H9 (cell line): ENCODE data around the gene CCT6A. TPM values are rescaled to one million over a fixed set of nuclear protein-coding genes. Genes with fewer than 3 reads are reported as not detected.

ENCODE experiments used
- DNase-seq: peaks from one replicate; pipeline ENCODE4 v3.0.0-alpha.2; 2017
- H2AFZ ChIP-seq: one replicate; pipeline ENCODE4 v1.6.1; 2013; ENCODE audit warnings: mild to moderate bottlenecking, low read length, control low read depth, moderate library complexity
- H2AK5ac ChIP-seq: 2 replicates; pipeline ENCODE4 v1.6.1; 2013; ENCODE audit warnings: low read length, control low read depth, mixed read lengths; ENCODE audit not compliant: insufficient read length
- H2BK120ac ChIP-seq: one replicate; pipeline ENCODE4 v1.6.1; 2013; ENCODE audit warnings: low read depth, mild to moderate bottlenecking, low read length, control low read depth, inconsistent platforms; ENCODE audit not compliant: poor library complexity, severe bottlenecking
- H2BK12ac ChIP-seq: 2 replicates; pipeline ENCODE4 v1.6.1; 2013; ENCODE audit warnings: low read length, control low read depth, mixed read lengths, low read depth; ENCODE audit not compliant: insufficient read length
- H2BK15ac ChIP-seq: 2 replicates; pipeline ENCODE4 v1.6.1; 2013; ENCODE audit warnings: low read depth, low read length, control low read depth
- H2BK20ac ChIP-seq: one replicate; pipeline ENCODE4 v1.6.1; 2013; ENCODE audit warnings: low read depth, mild to moderate bottlenecking, low read length, control low read depth, inconsistent platforms; ENCODE audit not compliant: poor library complexity, severe bottlenecking
- H2BK5ac ChIP-seq: 2 replicates; pipeline ENCODE4 v1.6.1; 2013; ENCODE audit warnings: low read length, control low read depth, mixed read lengths; ENCODE audit not compliant: insufficient read length
- H3K14ac ChIP-seq: 2 replicates; pipeline ENCODE4 v1.6.1; 2013; ENCODE audit warnings: low read length, control low read depth; ENCODE audit not compliant: insufficient read depth
- H3K18ac ChIP-seq: 2 replicates; pipeline ENCODE4 v1.6.1; 2013; ENCODE audit warnings: low read depth, mild to moderate bottlenecking, mixed read lengths, low read length, control low read depth; ENCODE audit not compliant: insufficient read length
- H3K23ac ChIP-seq: 2 replicates; pipeline ENCODE4 v1.6.1; 2013; ENCODE audit warnings: low read length, control low read depth, mixed read lengths, low read depth; ENCODE audit not compliant: insufficient read length
- H3K23me2 ChIP-seq: 2 replicates; pipeline ENCODE4 v1.6.1; 2013; ENCODE audit warnings: low read depth, mild to moderate bottlenecking, mixed read lengths, low read length, control low read depth; ENCODE audit not compliant: insufficient read length, poor library complexity, severe bottlenecking
- H3K27ac ChIP-seq: 2 replicates; pipeline ENCODE4 v1.5.1; 2013; ENCODE audit warnings: low read length, control low read depth, mixed read lengths, low read depth; ENCODE audit not compliant: insufficient read length
- H3K27me3 ChIP-seq: 2 replicates; pipeline ENCODE4 v1.6.1; 2013; ENCODE audit warnings: low read length, control low read depth, inconsistent platforms; ENCODE audit not compliant: insufficient read depth
- H3K4ac ChIP-seq: 2 replicates; pipeline ENCODE4 v1.6.1; 2013; ENCODE audit warnings: low read depth, mild to moderate bottlenecking, control low read depth, inconsistent platforms, low read length, moderate library complexity
- H3K4me1 ChIP-seq: 2 replicates; pipeline ENCODE4 v1.6.1; 2013; ENCODE audit warnings: low read length, control low read depth, inconsistent platforms; ENCODE audit not compliant: insufficient read depth
- H3K4me2 ChIP-seq: 2 replicates; pipeline ENCODE4 v1.6.1; 2013; ENCODE audit warnings: low read length, control low read depth, mixed read lengths; ENCODE audit not compliant: insufficient read length, insufficient read depth
- H3K56ac ChIP-seq: 2 replicates; pipeline ENCODE4 v1.6.1; 2013; ENCODE audit warnings: low read depth, mild to moderate bottlenecking, mixed read lengths, low read length, control low read depth; ENCODE audit not compliant: insufficient read length
- H3K79me1 ChIP-seq: 2 replicates; pipeline ENCODE4 v1.6.1; 2013; ENCODE audit warnings: low read depth, mild to moderate bottlenecking, moderate library complexity, low read length, control low read depth, inconsistent platforms; ENCODE audit not compliant: insufficient read depth, poor library complexity, severe bottlenecking
- H3K79me2 ChIP-seq: 2 replicates; pipeline ENCODE4 v1.6.1; 2013; ENCODE audit warnings: low read length, control low read depth, inconsistent platforms; ENCODE audit not compliant: insufficient read depth
- H3K9ac ChIP-seq: 2 replicates; pipeline ENCODE4 v1.6.1; 2013; ENCODE audit warnings: low read length, control low read depth, mixed read lengths; ENCODE audit not compliant: insufficient read length; ENCODE audit errors: extremely low read depth
- H3K9me3 ChIP-seq: one replicate; pipeline ENCODE4 v1.6.1; 2013; ENCODE audit warnings: low read depth, low read length, inconsistent platforms; ENCODE audit not compliant: control insufficient read depth
- H3T11ph ChIP-seq: one replicate; pipeline ENCODE4 v1.6.1; 2013; ENCODE audit warnings: mild to moderate bottlenecking, low read length, control low read depth, inconsistent platforms
- H4K20me1 ChIP-seq: one replicate; pipeline ENCODE4 v1.6.1; 2013; ENCODE audit not compliant: control insufficient read depth, insufficient read length, insufficient read depth
- H4K5ac ChIP-seq: 2 replicates; pipeline ENCODE4 v1.6.1; 2013; ENCODE audit warnings: low read depth, mild to moderate bottlenecking, mixed read lengths, low read length, control low read depth; ENCODE audit not compliant: insufficient read length
- H4K8ac ChIP-seq: replicated peaks from 2 replicates; pipeline ENCODE4 v1.6.1; 2013; ENCODE audit warnings: low read length, control low read depth, mixed read lengths, low read depth; ENCODE audit not compliant: insufficient read length
- H4K91ac ChIP-seq: 2 replicates; pipeline ENCODE4 v1.6.1; 2013; ENCODE audit warnings: low read depth, mild to moderate bottlenecking, moderate library complexity, mixed read lengths, low read length, control low read depth; ENCODE audit not compliant: insufficient read length
- H3K27ac Mint-ChIP-seq, 3 experiments: 2 replicates in 2 of 3; 3 replicates in 1 of 3; pipeline ENCODE4 v1.8.0; 2020 to 2021; ENCODE audit warnings: mixed read lengths in 3 of 3, mild to moderate bottlenecking in 1 of 3, moderate library complexity in 1 of 3
- H3K27me3 Mint-ChIP-seq: 2 replicates; pipeline ENCODE4 v1.8.0; 2021; ENCODE audit warnings: low read depth, mild to moderate bottlenecking, moderate library complexity, mixed read lengths
- H3K36me3 Mint-ChIP-seq, 3 experiments: 2 replicates in 2 of 3; 3 replicates in 1 of 3; pipeline ENCODE4 v1.8.0; 2020 to 2021; ENCODE audit warnings: low read depth in 3 of 3, mixed read lengths in 3 of 3; ENCODE audit not compliant: insufficient read depth in 1 of 3
- H3K4me1 Mint-ChIP-seq, 2 experiments: 2 replicates each; pipeline ENCODE4 v1.8.0; 2020; ENCODE audit warnings: mixed read lengths in 2 of 2
- H3K4me3 Mint-ChIP-seq, 2 experiments: 2 replicates in 1 of 2; 3 replicates in 1 of 2; pipeline ENCODE4 v1.8.0; 2020 to 2021; ENCODE audit warnings: mild to moderate bottlenecking in 2 of 2, mixed read lengths in 2 of 2, moderate library complexity in 1 of 2
- H3K9me3 Mint-ChIP-seq, 2 experiments: 2 replicates in 1 of 2; 3 replicates in 1 of 2; pipeline ENCODE4 v1.8.0; 2020; ENCODE audit warnings: mild to moderate bottlenecking in 2 of 2, mixed read lengths in 2 of 2, moderate library complexity in 1 of 2
- WGBS: extraction: QIAGEN DNeasy Blood & Tissue Kit; methylation state at CpG from one replicate; pipeline ENCODE4 v1.1.7; 2013; ENCODE audit warnings: missing lambda C conversion rate, low lambda C conversion rate, mixed read lengths; ENCODE audit not compliant: insufficient read length; ENCODE audit errors: extremely low coverage; 5-methylcytosine and 5-hydroxymethylcytosine counted together
- total RNA-seq: library from RNA; stranded (reverse); gene quantifications from 2 replicates; pipeline ENCODE4 v1.2.1, GENCODE V29; 2021
- TF ChIP-seq, protein P1 (sequence below): fragments of 200-600 bp; sonication (generic); conservative IDR thresholded peaks from 3 replicates; pipeline ENCODE4 v1.8.0; 2021; ENCODE audit warnings: antibody characterized with exemption, mild to moderate bottlenecking

CCT6A gene
- total RNA-seq, 1 experiment from 2014 or later, result 303 TPM

DNA sequence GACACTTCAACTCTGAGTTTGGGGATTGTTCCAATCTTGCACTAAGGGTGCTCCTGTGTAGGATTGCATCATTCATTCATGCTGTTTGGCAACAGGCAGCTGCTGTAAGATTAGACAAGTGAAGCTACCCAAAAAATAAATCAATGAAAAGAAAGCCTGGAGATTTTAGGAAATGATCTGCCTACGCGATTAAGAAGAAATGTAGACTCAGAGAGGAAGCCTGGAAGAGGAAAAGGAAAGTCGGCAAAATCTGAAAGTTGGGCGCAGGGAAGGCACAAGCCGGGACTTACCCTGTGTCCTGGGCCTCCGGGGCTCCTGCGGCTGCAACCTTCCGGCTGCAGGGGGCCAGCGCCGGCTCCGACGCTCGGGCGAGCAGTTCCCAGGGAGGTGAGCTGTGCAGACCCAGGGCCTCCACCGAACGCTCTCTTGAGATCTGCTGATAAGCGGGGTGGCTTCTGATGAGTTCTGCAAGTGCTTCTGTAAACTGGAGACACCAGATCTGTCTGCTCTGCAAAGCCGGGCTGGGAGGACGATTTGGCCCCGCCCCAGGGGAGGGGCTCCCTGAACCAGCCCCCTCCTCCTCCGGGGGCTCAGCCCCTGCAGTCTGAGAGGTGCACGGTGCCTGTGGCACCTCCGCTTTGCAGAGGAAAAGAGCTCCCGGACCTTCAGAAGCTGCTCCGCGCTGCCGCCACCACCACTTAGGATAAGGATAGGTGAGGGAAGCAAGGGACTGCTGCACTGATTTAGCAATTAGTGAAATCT, 17.7 kb upstream of the CCT6A start:
- Histone ChIP-seq H3K27me3 (no peaks in the 10 kb centered on the region), H3K9me3 (no peaks in the 10 kb centered on the region), H2BK20ac (no peak overlapping the region), H2BK12ac (no peak overlapping the region), H3K27ac (peak overlapping the region; percentile 25), H3K4ac (no peak overlapping the region), H3K23ac (no peak overlapping the region), H2AK5ac (no peak overlapping the region), H2BK120ac (no peak overlapping the region), H3K14ac (no peak overlapping the region; the same call in none of the 2 replicates), H4K20me1 (no peaks in the 10 kb centered on the region), H2BK15ac (no peak overlapping the region), H3K79me1 (no peaks in the 10 kb centered on the region), H3K4me2 (peak overlapping the region; percentile 67), H3K4me1 (no peaks in the 10 kb centered on the region), H3K56ac (no peak overlapping the region), H3K9ac (peak overlapping the region; percentile 85), H2BK5ac (no peak overlapping the region), H3K23me2 (no peaks in the 10 kb centered on the region), H3K79me2 (no peaks in the 10 kb centered on the region), H4K5ac (no peak overlapping the region), H3K18ac (no peak overlapping the region), H4K8ac (no peak overlapping the region), H2AFZ (no peak overlapping the region), H3T11ph (no peak overlapping the region), H4K91ac (no peak overlapping the region)
- no peaks in the 10 kb centered on the region for H3K9me3 Mint-ChIP-seq
- H3K27ac Mint-ChIP-seq, result peak overlapping the region; percentile 92 to 97 (median 96)
- no CpG with 5 or more reads among the region's 27 CpGs for WGBS
- DNase-seq, result peak; percentile 93
- H3K4me1 Mint-ChIP-seq, result peaks cover 5 to 10% of the 10 kb centered on the region in 2 experiments; a peak in 2 of 4 replicates
- no peaks in the 10 kb centered on the region; the same call in 1 of the 2 replicates for H3K27me3 Mint-ChIP-seq
- peak overlapping the region; percentile 82 to 91 for H3K4me3 Mint-ChIP-seq
- TF ChIP-seq, protein P1, sequence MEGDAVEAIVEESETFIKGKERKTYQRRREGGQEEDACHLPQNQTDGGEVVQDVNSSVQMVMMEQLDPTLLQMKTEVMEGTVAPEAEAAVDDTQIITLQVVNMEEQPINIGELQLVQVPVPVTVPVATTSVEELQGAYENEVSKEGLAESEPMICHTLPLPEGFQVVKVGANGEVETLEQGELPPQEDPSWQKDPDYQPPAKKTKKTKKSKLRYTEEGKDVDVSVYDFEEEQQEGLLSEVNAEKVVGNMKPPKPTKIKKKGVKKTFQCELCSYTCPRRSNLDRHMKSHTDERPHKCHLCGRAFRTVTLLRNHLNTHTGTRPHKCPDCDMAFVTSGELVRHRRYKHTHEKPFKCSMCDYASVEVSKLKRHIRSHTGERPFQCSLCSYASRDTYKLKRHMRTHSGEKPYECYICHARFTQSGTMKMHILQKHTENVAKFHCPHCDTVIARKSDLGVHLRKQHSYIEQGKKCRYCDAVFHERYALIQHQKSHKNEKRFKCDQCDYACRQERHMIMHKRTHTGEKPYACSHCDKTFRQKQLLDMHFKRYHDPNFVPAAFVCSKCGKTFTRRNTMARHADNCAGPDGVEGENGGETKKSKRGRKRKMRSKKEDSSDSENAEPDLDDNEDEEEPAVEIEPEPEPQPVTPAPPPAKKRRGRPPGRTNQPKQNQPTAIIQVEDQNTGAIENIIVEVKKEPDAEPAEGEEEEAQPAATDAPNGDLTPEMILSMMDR, result peak; percentile 46; the same call in 1 of the 3 replicates
- H3K36me3 Mint-ChIP-seq, result peaks cover 19 to 32% (median 28%) of the 10 kb centered on the region in 3 experiments
